ENCODE data around the gene SHROOM3. TPM values are rescaled to one million over a fixed set of nuclear protein-coding genes. Genes with fewer than 3 reads are reported as not detected.

Gene SHROOM3
- total and polyA plus RNA-seq, 8 donors = 13.5 to 96.9 (median 16.9) TPM

- no peaks in the 10 kb centered on the region for H3K9me3 ChIP-seq
- intact Hi-C loops (cut with DNase I) = no loop called here
- no peak overlapping the region for H3K4me3 ChIP-seq
- ATAC-seq = no peak
- H3K4me1 ChIP-seq = no peaks in the 10 kb centered on the region
- H3K36me3 ChIP-seq = no peaks in the 10 kb centered on the region
- H3K27ac ChIP-seq = no peak overlapping the region
- peaks cover 0 to 19% of the 10 kb centered on the region in 2 donors for H3K27me3 ChIP-seq
- DNase-seq = no peak
- TF ChIP-seq CTCF (IDR thresholded peaks at IDR 0.05) = no peak
These were observed 261.1 kb downstream of the SHROOM3 start for GRCh38 chr4:76696109-76696508.

GRCh38 chr4:76697129-76697803 lies 262.2 kb downstream of the SHROOM3 start:
- DNase-seq (no peak), ATAC-seq (no peak)
- H3K4me3 ChIP-seq = no peak overlapping the region
- no peaks in the 10 kb centered on the region for H3K36me3 ChIP-seq
- H3K27ac ChIP-seq = no peak overlapping the region
- intact Hi-C loops (cut with DNase I) = no loop called here
- no peaks in the 10 kb centered on the region for H3K9me3 ChIP-seq
- peaks cover 0 to 7% of the 10 kb centered on the region in 2 donors for H3K27me3 ChIP-seq
- no peaks in the 10 kb centered on the region for H3K4me1 ChIP-seq
- TF ChIP-seq CTCF (IDR thresholded peaks at IDR 0.05) = no peak

GRCh38 chr4:76698141-76698540 lies 263.1 kb downstream of the SHROOM3 start:
- Histone ChIP-seq H3K27ac (no peak overlapping the region), H3K36me3 (no peaks in the 10 kb centered on the region), H3K9me3 (no peaks in the 10 kb centered on the region), H3K4me1 (peaks cover under 1 to 5% of the 10 kb centered on the region in 2 donors), H3K4me3 (no peak overlapping the region), H3K27me3 (no peaks in the 10 kb centered on the region)
- intact Hi-C loops (cut with DNase I) = no loop called here
- ATAC-seq (no peak), DNase-seq (no peak)
- no peak for TF ChIP-seq CTCF (IDR thresholded peaks at IDR 0.05)

- Histone ChIP-seq H3K9me3 (no peaks in the 10 kb centered on the region), H3K4me3 (no peak overlapping the region), H3K4me1 (peaks cover 15 to 17% of the 10 kb centered on the region in 2 donors), H3K27me3 (no peaks in the 10 kb centered on the region), H3K27ac (no peak overlapping the region), H3K36me3 (no peaks in the 10 kb centered on the region)
- no peak for TF ChIP-seq CTCF (IDR thresholded peaks at IDR 0.05)
- ATAC-seq (no peak), DNase-seq (no peak)
- intact Hi-C loops (cut with DNase I) = no loop called here
These were observed 264.8 kb downstream of the SHROOM3 start for GRCh38 chr4:76699751-76700310.

- TF ChIP-seq CTCF (IDR thresholded peaks at IDR 0.05) = no peak
- H3K4me1 ChIP-seq = peaks cover 20 to 22% of the 10 kb centered on the region in 2 donors
These were observed 267.6 kb downstream of the SHROOM3 start for GRCh38 chr4:76702440-76703122.

More at GRCh38 chr4:76702440-76703122, 267.6 kb downstream of the SHROOM3 start:
- ATAC-seq = no peak
- Histone ChIP-seq H3K36me3 (no peaks in the 10 kb centered on the region), H3K27me3 (no peaks in the 10 kb centered on the region), H3K27ac (peak overlapping the region; percentile 72 to 77), H3K9me3 (no peaks in the 10 kb centered on the region), H3K4me3 (no peak overlapping the region)
- DNase-seq = no peak
- intact Hi-C loops (cut with DNase I) = no loop called here

Data from left lung (tissue), 10 donors.